Articular chondrocyte of knee joint (primary cell): ENCODE results near the gene SLC35A4. TPM values are rescaled to one million over a fixed set of nuclear protein-coding genes. Genes with fewer than 3 reads are reported as not detected.

Source experiments
- small RNA-seq: library from RNA; depleted of rRNA; stranded (forward); fragments of <200 nt; gene quantifications from one replicate; pipeline ENCODE3, GENCODE V24; 2012
- total RNA-seq: library from RNA; depleted of rRNA; stranded (reverse); fragments of >200 nt; gene quantifications from 2 replicates; pipeline ENCODE4 v1.2.3, GENCODE V29; 2012

Gene SLC35A4, protein sequence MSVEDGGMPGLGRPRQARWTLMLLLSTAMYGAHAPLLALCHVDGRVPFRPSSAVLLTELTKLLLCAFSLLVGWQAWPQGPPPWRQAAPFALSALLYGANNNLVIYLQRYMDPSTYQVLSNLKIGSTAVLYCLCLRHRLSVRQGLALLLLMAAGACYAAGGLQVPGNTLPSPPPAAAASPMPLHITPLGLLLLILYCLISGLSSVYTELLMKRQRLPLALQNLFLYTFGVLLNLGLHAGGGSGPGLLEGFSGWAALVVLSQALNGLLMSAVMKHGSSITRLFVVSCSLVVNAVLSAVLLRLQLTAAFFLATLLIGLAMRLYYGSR
- total RNA-seq, result 20.0 and 20.1 TPM in 2 replicates

DNA sequence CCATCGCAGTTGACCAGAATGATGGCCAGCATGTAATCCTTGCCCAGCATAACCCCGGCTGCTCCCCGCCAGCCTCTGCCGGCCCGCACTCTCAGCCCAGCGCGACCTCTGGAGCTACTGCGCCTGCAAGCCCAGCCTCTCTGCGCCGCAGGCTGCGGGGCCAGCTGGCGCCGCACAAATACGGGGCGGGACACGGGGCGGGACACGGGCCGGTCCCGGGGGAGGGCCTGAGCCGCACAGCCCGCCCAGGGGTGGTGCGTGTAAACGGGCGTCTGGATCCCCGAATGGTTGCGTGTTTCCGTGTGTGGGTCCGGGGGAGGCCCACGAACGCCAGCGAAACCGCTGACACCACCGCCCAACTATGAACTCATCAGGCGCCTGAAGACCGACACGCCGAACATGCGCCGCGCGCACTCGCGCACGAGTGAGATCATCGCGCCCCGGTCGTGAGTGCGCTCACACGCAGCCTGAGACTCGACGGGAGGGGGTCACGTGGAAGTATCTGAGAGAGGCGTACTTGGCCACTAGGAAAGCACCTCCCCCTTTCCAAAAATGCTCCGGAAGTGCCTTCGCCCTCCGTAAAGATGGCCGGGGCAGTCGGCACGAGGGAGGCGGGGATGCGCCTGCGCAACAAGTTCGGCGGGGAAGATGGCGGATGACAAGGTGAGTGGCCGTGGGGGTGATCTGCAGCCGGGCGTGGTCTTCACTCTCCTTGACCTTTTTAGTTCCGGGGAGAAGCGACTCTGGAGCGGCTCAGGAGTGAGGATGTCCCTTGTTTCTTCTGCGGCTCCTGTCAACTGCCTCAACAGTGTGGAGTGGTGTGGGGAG is at the start of gene SLC35A4, which contains the start of gene APBB3:
Gene SLC35A4, plus strand, starts transcription at position 633 of the 828 bp plus-strand sequence. CDS start 2,342 bp downstream, outside the sequence.
Gene APBB3, minus strand, starts transcription at position 403 of the 828 bp plus-strand sequence. Its CDS starts 353 bp downstream, at position 50.

DNA sequence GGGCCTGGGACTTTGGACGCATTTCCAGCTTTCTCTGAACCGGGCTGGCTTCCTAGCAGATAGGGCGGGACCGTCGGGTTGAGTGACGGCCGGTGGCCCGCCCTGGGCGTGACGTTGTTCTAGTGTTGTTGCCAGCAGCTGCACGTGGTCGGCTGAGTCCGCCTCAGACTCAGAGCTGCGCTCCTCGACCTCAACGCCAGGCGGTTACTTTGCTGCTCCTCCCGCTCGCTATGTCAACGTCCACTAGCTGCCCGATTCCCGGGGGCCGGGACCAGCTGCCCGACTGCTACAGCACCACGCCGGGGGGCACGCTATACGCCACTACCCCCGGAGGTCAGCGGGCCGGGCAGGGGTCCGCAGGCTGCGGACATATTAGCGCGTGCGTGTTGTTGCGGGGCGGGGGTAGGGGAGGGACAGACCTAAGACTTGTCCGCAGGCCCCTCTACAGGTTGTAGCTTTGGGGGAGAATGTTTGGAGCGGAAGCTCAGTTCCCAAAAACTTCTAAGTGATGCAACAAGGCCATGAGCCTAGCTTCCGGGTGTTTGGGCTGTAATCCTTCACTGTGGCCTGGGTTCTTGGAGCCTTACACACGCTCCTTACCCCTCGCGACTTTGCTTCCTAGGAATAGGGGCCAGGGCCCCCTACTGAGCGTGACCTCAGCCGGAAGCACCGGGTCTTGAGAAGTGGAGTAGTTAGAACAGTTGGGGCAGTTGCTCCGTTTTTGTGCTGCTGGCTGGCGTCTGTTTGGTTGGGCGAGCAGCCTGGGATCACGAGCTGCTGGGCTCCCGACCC is 16.9 kb upstream of the SLC35A4 start, which contains the start of gene EIF4EBP3:
Gene EIF4EBP3, plus strand, starts transcription at position 155 of the 792 bp plus-strand sequence. Its CDS starts 76 bp downstream, at position 231.

DNA sequence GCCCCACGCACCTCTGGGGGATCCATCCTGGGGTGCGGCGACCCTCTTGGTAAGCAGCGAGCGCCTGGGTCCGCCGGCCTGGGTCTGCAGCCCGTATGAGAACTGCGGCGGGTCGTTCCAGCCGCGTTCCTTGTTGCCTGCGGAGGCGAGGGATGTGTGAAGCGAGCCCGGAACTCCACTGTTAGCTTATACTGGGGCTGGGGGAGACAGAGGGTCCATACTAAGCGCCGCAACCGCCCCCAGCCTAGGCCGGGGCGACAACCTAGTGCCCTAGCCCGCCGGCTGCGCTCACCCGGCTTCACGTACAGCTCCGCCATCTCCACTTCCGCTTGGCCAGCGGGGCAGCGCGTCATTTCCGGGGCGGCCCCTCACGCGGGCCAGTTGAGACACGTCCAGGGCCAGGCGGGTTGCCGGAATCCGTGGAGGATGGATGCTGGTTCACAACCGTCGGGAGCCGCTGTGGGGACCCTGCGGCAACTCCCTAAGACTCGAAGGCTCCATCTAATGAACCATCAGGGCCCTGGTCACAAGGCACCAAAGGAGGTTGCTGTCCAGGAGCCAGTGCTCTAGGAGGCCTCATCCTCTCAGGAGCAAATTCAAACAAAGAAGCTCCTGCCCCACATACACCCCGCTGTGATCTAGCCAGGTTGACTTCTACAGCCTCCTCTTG is 7.4 kb upstream of the SLC35A4 start, which contains the start of gene SRA1:
Gene SRA1, minus strand, starts transcription at position 338 of the 670 bp plus-strand sequence. Its CDS starts 21 bp downstream, at position 317.

Small RNA genes within 50 kb of the gene (small RNA-seq; reads per million reads assigned to genes)
- gene RF00279, result not detected
- gene RF00443, result not detected

Other genes with a start within 250 kb of the SLC35A4 start
- 1.8 and 5.2 TPM in 2 replicates for gene HBEGF, start 218.2 kb upstream of the SLC35A4 start, total RNA-seq
- gene SLC4A9, start 204.6 kb upstream of the SLC35A4 start, total RNA-seq, result not detected in 2 replicates
- gene ANKHD1, start 163.0 kb upstream of the SLC35A4 start, total RNA-seq, result 85.2 and 85.8 TPM in 2 replicates
- 4.2 and 5.0 TPM in 2 replicates for gene EIF4EBP3, start 17.2 kb upstream of the SLC35A4 start, total RNA-seq
- 29.1 and 36.3 TPM in 2 replicates for gene SRA1, start 7.4 kb upstream of the SLC35A4 start, total RNA-seq
- 17.4 and 19.2 TPM in 2 replicates for gene APBB3, start 230 bp upstream of the SLC35A4 start, total RNA-seq
- gene CD14, start 68.3 kb downstream of the SLC35A4 start, total RNA-seq, result 2.9 and 5.3 TPM in 2 replicates
- 7.7 and 26.5 TPM in 2 replicates for gene TMCO6, start 74.6 kb downstream of the SLC35A4 start, total RNA-seq
- gene NDUFA2, start 82.8 kb downstream of the SLC35A4 start, total RNA-seq, result 22.9 and 29.6 TPM in 2 replicates
- 98.9 and 99.1 TPM in 2 replicates for gene IK, start 83.0 kb downstream of the SLC35A4 start, total RNA-seq
- 21.5 and 24.4 TPM in 2 replicates for gene WDR55, start 100.1 kb downstream of the SLC35A4 start, total RNA-seq
- gene DND1, start 108.7 kb downstream of the SLC35A4 start, total RNA-seq, result 0.11 and 0.13 TPM in 2 replicates
- 47.3 and 49.1 TPM in 2 replicates for gene HARS1, start 126.5 kb downstream of the SLC35A4 start, total RNA-seq
- gene HARS2, start 126.6 kb downstream of the SLC35A4 start, total RNA-seq, result 24.4 and 28.6 TPM in 2 replicates
- 43.1 and 52.0 TPM in 2 replicates for gene ZMAT2, start 135.6 kb downstream of the SLC35A4 start, total RNA-seq
- gene PCDHA1, start 221.3 kb downstream of the SLC35A4 start, total RNA-seq, result under 0.01 and 0.11 TPM in 2 replicates
- under 0.01 TPM in 1 of 2 replicates, not detected in the other for gene PCDHA2, start 230.0 kb downstream of the SLC35A4 start, total RNA-seq
- gene PCDHA3, start 236.2 kb downstream of the SLC35A4 start, total RNA-seq, result 0.11 and 0.26 TPM in 2 replicates
- 0.26 and 0.32 TPM in 2 replicates for gene PCDHA4, start 242.2 kb downstream of the SLC35A4 start, total RNA-seq